NCI-H510A (cell line): ENCODE results near the gene SCP2.

Experiments used
- DNase-seq: peaks from one replicate; lab custom pipeline; 2025; lab: John Stamatoyannopoulos, UW

SCP2 gene

DNA sequence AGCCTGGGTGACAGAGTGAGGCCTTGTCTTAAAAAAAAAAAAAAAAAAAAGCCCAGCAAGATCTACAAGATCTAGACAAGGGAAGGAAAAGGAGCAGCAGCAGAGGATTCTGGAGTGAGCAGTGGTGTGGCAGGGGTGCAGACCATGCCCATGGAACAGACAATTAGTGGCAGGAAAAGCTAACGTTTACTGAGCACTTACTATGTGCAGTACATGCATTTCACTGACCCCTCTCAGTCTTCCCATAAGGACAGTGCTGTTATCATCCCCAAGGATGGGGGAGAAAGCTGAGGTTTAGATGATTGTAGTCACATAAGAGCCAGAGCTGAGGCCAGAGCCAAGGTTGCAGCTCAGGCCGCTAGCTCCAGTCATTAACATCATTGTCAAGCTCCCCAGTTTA lies 140.8 kb downstream of the SCP2 start:
- no peak for DNase-seq

DNA sequence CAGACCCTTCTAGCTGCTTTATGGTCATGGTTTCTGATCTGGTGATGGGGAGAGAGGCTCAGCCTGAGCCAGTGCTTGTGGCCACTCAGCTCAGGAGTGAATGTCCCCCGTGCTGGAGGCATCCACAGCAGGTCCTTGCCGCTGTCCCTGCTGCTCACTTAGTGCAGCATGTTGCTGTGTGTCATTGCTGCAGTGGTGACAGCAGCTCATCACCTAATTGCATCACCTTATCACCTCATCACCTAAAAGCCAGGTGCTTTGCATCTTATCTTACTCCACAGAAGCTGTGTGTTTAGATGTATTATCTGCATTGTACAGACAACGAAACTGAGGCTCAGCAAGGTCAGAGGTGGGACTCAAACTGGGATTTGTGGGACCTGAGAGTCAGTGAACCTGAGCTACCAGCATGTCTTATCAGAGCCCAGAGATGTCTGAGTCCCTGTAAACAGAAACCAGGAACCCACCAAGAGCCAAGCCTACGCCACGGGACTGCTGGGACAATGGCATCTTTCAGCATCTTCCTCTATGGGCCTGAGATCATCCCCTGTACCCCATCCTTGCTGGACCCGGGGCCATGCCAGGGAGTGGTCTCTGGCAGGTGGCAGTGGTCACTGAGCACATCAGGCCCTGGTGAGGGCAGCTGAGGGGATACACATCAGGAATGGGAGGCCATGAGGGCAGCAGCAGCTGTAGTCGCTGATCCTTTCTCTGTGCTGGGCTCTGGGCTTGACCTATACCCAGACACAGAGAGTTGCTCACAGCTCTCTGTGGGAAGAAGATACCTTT lies 141.4 kb downstream of the SCP2 start:
- no peak for DNase-seq

DNA sequence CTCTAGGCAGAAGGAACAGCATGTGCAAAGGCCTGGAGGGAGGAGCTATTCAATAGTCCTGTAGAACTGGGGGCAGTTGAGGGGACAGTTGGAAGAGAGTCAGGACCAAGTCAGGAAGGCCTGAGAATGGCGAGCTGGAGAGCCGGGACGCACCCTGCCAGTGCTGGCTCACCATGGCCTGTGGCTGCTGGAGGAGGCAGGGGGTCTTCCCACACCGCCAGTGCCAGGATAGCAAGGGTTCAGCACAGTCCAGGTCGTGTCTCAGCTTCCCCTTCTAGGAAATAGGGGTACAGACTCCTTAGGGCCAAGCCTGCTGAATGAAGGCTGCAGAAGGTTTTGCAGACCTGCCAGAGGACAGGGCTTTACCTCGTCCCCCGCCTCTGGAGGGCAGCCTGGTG lies 142.2 kb downstream of the SCP2 start:
- DNase-seq = no peak

DNA sequence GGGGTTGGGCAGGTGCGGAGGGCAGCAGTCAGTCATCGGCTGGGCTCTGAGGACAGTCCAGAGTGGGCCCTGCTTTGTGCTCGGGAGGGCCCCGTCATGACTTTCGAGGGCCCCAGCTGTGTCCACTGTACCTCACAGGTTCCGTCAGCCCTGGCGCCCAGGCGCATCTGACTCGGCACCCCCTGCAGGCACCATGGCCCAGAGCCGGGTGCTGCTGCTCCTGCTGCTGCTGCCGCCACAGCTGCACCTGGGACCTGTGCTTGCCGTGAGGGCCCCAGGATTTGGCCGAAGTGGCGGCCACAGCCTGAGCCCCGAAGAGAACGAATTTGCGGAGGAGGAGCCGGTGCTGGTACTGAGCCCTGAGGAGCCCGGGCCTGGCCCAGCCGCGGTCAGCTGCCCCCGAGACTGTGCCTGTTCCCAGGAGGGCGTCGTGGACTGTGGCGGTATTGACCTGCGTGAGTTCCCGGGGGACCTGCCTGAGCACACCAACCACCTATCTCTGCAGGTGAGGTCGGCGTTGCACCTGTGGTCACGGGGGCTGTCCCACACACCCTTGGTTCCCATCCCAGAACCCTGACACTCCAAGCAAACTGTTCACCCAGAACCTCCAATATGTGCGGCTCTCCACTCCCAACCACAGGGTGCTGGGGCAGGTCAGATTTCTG lies 142.7 kb downstream of the SCP2 start:
- DNase-seq = no peak

DNA sequence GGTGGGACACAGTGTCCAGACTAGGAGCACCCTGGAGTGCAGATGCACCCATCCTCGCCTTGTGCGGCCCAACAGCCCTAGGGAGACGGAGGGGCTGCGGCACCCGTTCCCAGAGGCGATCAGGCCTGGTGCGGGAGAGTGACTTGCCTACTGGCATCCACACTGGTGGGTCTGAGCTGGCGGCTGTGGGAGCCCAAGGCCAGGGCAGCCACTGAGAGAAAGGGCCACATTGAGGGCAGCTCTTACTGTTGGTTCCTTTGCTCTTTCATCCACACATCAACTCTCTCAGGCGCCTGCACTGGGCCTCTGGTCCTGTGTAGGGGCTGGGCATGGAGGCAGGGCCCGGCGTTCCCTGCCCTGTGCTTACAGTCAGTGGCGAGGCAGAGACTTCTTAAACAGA lies 143.5 kb downstream of the SCP2 start:
- no peak for DNase-seq

DNA sequence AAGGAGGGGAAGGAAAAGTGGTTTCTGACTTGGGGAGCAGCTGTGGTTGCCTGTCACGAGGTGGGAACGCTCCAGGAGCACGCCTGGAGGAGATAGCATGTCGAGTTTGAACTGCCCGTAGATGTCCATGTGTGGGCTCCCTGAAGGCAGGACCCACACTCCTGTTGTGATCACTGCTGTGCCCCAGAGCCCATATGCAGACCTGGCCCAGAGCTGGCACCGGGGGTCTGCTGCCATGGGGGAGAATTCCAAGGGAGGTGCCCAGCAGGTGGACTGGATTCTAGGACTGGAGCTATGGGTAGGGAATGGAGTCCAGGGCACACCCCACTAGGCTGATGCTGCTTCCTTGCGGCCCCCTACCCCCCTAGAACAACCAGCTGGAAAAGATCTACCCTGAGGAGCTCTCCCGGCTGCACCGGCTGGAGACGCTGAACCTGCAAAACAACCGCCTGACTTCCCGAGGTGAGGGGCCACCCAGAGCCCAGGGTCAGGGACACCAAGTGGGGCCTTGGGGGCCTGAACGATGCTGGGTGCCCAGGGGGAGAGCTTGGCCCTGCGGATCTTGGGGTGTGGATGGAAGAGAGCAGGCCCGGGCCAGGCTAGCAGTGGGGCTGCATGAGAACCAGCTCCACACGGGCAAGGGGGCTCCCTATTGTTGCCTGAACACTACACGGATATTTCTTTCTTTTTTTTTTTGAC lies 144.2 kb downstream of the SCP2 start:
- no peak for DNase-seq

DNA sequence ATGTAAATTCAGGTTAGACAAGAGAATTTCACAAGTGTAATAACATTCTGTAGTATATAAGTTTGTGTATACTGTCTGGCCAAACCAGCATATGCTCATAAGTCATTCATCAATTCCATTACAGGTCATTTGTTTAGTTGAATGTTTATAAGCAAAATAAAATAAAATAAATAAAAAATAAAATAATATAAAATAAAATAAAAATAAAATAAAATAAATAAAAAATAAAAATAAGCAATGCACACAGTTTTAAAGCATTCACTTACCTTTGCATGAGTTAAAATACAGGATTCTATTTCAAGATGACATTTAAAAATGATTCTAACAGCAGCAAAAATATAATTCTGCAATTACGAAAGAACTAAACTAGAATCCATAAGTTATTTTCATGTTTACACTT lies 144.8 kb downstream of the SCP2 start:
- no peak for DNase-seq

DNA sequence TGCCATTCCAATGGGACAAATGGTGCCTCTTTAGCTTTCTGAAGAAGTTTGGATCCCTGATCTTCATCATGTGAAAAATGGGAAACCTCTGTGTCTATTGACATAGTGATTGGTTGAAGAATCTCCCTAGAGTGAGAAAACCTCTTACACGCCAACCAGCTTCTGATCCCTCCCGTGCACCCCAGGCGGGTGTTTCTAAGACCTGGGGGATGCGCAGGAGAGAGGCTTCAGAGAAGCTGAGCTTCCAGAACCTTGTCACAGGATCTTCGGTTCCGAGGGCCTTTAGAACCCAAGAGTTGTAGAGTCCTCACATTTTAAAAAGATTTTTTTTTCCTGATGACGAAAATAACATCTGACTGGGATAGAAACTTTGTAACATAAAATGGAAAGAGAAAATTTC lies 146.2 kb downstream of the SCP2 start:
- DNase-seq = no peak

DNA sequence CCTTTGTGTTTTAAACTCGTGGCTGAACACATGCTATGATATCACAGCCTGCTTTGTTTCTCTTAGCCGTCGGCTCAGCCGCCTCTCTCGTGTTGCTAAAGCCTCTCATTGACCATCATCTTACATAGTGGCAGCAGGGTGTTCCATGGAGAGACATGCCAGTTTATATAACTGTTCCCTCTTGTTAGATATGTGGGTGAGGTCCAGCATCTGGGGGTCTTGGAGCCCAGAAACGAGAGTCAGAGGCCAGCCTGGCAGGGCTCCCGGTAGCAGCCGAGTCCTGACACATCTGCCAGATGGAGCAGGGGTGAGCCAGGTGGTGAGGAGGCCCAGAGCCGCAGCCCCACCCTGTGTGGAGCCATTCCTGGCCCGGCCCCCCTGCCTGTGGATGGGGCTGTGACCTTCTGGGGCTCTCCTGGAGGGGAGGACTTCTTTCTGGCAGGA lies 146.8 kb downstream of the SCP2 start:
- DNase-seq = no peak

DNA sequence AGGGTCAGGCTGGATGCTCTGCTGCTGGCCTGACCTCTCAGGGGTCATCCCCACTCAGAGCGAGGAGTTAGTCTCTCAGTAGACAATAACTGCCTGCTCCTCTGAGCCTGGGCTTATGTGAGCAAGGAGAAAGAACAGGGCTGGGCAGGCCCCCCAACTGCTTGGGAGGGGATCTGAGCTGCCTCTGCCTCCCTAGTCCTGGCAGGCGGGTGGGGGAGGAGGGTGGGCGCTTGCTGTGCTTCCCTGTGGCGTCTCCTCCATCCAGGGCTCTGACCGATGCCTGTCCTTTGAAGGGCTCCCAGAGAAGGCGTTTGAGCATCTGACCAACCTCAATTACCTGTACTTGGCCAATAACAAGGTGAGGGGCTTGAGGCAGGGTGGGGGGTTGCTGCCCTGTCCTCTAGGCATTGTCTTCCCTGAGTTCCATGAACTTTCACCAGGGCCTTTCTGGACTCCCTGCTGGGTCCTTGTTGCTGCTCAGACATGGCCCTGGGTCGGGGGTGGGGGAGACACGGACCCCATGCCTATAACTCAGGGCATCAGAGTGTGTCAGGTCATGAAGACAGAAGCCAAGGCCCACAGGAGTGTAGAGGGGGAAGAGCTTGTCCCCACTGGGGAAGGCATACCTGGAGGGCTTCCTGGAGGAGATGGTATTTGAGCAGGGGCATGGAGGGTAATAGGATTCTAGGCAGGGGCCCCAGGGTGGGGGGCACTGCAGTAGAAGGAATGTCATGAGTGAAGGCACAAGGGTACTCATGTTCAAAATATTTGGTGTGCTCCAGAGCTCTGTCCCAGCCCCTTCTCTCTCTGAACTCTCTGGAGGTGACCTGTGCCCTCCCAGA lies 147.5 kb downstream of the SCP2 start:
- no peak for DNase-seq

DNA sequence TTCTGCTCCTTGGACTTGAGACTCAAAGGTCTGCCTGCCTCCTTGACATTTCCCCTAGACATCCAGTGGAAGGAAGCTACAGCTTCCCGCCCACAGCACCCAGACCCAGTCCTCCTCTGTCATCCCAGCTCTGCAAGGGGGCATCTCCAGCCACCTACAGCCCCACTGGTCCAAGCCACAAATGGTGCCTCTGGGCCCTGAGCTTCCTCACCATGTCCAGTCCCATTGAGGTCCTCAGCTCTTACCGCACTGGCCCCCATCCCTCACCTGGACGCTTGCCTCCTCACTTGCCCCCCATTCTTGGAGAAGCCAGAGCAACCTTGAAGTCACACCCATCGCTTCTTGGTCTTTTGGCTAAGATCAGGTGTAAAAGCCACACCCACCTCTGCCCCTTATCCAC lies 148.1 kb downstream of the SCP2 start:
- no peak for DNase-seq

DNA sequence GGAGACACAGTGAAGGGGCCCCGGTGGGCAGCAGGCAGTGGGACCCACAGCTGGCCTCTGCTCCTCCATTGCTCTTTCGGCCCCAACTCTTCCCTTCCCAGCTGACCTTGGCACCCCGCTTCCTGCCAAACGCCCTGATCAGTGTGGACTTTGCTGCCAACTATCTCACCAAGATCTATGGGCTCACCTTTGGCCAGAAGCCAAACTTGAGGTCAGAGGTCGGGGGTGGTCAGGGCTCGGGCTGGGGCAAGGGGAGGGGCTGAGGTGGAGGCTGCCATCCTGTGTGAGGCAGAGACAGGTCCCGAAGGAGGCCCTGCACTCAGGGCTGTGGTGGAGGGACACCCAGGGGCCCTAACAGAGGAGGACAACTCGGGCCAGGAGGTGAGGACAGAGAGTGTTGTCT lies 148.7 kb downstream of the SCP2 start:
- no peak for DNase-seq

DNA sequence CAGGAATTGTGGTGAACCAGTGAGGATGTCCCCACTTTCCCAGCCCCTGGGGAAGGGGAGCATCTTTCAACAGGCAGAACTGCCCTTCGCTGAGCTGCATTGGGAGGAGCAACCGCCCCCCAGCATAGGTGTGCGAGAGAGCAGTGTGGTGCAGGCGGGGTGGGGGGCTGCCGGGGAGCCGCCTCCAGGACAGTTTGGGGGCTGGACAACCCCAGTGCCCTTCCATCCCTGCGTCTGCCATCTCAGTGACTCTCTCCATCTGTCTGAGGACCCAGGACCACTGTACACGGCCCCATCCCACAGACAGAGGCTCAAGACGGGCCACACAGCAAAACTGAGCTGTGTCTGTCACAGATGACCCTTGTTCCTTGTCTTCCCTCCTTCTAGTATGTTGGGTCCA lies 149.1 kb downstream of the SCP2 start:
- DNase-seq = no peak

DNA sequence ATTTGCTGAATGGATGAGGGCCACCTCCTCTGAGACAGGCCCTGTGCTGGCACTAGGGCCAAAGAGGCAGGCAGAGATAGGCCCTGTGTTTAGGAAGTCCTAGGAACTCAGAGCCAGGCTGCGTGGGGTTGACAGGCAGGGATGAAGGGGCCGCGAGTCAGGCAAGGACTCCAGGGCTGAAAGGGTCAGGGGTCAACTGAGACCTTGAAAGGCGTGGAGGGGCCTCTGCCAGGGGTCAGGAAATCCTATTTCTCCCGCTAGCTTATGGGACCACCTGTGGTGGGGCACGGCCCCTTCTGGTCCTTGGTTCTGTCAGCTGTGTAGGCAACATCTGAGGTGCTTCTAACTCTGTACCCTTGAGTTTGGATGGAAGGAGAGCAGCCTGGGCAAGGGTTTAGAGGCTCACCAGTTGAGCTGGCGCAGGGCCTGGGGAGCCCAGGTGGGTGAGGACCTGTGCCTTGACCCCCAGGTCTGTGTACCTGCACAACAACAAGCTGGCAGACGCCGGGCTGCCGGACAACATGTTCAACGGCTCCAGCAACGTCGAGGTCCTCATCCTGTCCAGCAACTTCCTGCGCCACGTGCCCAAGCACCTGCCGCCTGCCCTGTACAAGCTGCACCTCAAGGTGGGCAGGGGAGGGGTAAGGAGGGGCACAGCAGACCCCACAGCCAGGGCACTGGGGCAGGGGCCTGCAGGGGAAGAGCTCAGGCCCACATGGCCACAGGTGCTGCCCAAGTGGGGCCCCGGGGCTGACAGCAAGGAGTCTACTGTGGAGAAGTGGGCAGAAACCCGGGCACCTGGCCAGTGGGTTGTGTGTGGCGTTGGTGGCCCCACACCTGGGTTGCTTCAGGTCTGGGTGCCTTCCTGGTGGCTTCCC lies 149.9 kb downstream of the SCP2 start:
- DNase-seq = no peak

DNA sequence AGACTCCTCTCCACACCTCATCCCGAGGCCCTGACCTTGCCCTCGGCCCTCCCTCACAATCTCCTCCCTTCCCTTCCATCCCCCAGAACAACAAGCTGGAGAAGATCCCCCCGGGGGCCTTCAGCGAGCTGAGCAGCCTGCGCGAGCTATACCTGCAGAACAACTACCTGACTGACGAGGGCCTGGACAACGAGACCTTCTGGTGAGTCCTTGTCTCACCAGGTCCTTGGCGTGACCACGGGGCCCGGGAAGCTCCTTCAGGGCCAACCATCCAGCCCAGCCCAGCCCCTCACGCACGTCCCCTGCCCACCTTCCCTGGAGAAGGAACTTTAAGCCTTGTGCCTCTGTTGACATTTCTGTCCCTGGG lies 150.5 kb downstream of the SCP2 start:
- no peak for DNase-seq

DNA sequence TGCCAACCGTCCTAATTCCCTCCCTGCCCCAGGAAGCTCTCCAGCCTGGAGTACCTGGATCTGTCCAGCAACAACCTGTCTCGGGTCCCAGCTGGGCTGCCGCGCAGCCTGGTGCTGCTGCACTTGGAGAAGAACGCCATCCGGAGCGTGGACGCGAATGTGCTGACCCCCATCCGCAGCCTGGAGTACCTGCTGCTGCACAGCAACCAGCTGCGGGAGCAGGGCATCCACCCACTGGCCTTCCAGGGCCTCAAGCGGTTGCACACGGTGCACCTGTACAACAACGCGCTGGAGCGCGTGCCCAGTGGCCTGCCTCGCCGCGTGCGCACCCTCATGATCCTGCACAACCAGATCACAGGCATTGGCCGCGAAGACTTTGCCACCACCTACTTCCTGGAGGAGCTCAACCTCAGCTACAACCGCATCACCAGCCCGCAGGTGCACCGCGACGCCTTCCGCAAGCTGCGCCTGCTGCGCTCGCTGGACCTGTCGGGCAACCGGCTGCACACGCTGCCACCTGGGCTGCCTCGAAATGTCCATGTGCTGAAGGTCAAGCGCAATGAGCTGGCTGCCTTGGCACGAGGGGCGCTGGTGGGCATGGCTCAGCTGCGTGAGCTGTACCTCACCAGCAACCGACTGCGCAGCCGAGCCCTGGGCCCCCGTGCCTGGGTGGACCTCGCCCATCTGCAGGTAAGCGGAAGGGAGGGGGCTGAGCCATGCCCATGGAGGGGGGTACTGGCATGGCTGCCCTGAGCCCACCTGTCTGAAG lies 151.4 kb downstream of the SCP2 start:
- DNase-seq = no peak

DNA sequence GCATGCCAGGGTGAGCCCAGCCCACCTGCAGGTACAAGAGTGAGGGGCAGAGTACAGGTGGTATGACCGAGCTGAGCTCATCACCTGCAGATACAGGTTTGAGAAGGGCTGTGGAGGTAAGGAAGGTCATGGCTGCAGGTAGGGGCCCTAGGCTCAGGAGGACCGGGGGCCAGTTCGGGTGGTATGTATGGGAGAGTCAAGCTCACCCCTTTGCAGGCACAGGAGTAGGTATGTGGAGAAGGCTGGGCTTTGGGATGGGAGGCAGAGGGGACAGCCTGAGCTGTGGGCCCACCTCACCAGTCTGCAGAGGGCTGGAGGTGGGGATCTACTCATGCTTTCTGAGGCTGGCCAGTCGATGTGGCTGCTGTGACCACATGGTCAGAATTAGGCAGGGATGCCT lies 152.2 kb downstream of the SCP2 start:
- no peak for DNase-seq

DNA sequence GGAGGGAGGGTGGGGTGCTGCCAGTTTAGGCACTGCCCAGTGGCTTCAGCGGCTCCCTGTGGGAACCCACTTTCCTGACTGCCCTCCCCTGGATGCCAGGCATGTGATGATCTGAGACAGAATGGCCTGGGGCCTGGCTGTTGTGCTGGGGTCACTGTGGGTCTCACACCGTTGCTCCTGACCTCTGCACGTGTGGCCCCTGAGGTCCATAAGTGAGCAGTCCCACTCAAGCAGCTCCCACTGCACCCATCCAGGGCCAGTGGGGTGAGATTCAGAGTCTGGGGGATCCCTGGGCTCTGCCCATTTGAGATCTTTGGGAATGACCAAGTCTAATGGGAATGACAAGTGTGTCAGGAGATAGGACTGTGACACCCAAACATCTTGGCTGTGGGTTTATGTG lies 153.0 kb downstream of the SCP2 start:
- no peak for DNase-seq

DNA sequence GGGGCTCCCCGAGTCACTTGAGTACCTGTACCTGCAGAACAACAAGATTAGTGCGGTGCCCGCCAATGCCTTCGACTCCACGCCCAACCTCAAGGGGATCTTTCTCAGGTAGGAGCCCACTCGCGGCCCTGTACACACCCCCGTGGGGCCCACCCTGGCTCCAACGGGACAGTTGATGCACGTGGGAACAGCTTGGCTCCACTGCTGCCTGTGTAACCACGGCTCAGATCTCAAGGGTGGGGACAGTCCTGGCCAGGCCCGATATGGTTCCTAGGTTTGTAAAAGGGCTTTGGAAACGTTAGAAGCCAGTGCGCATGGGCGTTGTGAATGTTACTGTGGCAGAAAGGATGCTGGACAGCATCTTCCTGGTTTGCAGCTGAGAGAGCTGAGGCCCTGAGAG lies 153.7 kb downstream of the SCP2 start:
- no peak for DNase-seq

DNA sequence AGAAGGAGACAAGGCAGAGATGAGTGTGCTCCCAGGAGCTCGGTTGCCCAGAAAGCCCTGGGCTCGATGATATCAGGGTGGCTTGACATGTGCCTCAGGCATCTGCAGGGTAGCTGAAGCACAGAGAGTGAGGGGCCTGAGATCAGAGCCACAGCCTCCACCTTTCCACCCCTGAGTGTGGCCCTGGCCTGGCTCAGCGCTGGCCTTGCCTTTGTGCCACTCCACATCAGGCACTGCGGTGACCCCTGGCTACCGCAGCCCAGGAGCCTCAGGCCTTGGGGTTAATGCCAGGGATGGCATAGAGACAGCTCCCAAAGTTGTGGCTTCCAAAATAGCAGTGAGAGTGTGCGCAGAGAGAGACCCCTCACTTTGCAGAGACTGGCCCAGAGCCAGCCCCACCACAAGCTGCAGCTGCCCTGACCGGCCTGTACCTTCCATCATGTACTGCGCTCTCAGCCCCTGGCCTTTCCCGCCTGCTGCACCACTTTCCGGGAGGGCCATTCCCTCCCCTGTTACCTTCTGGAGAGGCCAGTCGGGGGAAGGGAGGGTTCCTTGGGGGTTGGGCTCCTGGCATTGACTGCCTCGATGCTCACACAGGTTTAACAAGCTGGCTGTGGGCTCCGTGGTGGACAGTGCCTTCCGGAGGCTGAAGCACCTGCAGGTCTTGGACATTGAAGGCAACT lies 154.4 kb downstream of the SCP2 start:
- no peak for DNase-seq
